MM.1S (cell line): Measurements from ENCODE around the gene BBX.

Experiments used
- EZH2phosphoT487 ChIP-seq: fragments of 300-600 bp; sonication (generic); IDR thresholded peaks from 2 replicates; pipeline ENCODE4 v1.6.1; 2018; ENCODE audit warnings: antibody characterized with exemption, low read length
- TF ChIP-seq, protein P1 (sequence below): fragments of 300-600 bp; sonication (generic); IDR thresholded peaks from 2 replicates; pipeline ENCODE4 v1.5.1; 2016; ENCODE audit warnings: antibody characterized with exemption, low read length, mixed read lengths

GRCh38 chr3:107665351-107665750 is 142.6 kb downstream of the BBX start:
- TF ChIP-seq, protein P1, sequence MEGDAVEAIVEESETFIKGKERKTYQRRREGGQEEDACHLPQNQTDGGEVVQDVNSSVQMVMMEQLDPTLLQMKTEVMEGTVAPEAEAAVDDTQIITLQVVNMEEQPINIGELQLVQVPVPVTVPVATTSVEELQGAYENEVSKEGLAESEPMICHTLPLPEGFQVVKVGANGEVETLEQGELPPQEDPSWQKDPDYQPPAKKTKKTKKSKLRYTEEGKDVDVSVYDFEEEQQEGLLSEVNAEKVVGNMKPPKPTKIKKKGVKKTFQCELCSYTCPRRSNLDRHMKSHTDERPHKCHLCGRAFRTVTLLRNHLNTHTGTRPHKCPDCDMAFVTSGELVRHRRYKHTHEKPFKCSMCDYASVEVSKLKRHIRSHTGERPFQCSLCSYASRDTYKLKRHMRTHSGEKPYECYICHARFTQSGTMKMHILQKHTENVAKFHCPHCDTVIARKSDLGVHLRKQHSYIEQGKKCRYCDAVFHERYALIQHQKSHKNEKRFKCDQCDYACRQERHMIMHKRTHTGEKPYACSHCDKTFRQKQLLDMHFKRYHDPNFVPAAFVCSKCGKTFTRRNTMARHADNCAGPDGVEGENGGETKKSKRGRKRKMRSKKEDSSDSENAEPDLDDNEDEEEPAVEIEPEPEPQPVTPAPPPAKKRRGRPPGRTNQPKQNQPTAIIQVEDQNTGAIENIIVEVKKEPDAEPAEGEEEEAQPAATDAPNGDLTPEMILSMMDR, result no peak
- no peak for TF ChIP-seq EZH2phosphoT487
